ENCODE results near the gene CCSER1.

DNA sequence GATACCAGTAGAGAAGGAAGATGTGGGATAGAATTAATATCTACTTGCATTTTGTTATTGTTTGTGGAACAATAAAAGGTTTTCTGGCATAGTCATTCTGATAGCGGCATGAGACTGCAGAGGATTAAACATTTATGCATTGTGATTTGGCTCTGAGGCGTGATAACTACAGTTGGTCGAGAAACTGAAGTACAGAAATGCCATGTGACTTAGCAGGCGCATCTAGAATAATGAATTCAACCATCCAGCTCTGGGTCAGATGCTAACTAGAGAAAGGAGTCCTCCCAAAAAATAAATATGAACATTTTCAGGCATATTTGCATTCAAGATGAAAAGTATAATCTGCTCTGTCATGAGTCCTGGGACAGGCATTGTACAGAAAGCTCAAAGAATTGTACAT, 62.8 kb downstream of the CCSER1 start:
- TF ChIP-seq CTCF (IDR thresholded peaks at IDR 0.05; ENCODE audit: low read depth, low read length, poor library complexity, severe bottlenecking) (no peak), EZH2phosphoT487 (IDR thresholded peaks at IDR 0.05; ENCODE audit: borderline replicate concordance, low read length) (no peak)
